NT2/D1 (cell line): Measurements from ENCODE around the gene FOXP1.

Source experiments
- DNase-seq: peaks from one replicate; pipeline ENCODE4 v3.0.0-alpha.2; 2011; ENCODE audit warnings: low read depth, low spot score
- H3K27me3 ChIP-seq: 2 replicates; pipeline ENCODE4 v1.6.0; 2011; ENCODE audit warnings: mild to moderate bottlenecking; ENCODE audit not compliant: insufficient read length, insufficient read depth
- H3K36me3 ChIP-seq: 2 replicates; pipeline ENCODE4 v1.6.1; 2011; ENCODE audit warnings: mild to moderate bottlenecking, low read length, mixed read lengths; ENCODE audit not compliant: insufficient read depth, insufficient read length
- H3K4me1 ChIP-seq: 2 replicates; pipeline ENCODE4 v1.5.1; 2011; ENCODE audit not compliant: insufficient read depth, insufficient read length
- H3K4me3 ChIP-seq: 2 replicates; pipeline ENCODE4 v1.5.1; 2011; ENCODE audit warnings: low read depth; ENCODE audit not compliant: insufficient read length
- H3K9ac ChIP-seq: 2 replicates; pipeline ENCODE4 v1.6.0; 2011; ENCODE audit warnings: low read depth; ENCODE audit not compliant: insufficient read length
- H3K9me3 ChIP-seq: 2 replicates; pipeline ENCODE4 v1.5.1; 2011; ENCODE audit warnings: mild to moderate bottlenecking, low read length; ENCODE audit not compliant: insufficient read depth
- SUZ12 ChIP-seq: IDR thresholded peaks from 2 replicates; pipeline ENCODE4 v1.6.1; 2011; ENCODE audit not compliant: insufficient read length, insufficient read depth; ENCODE audit errors: extremely low read depth
- YY1 ChIP-seq: IDR thresholded peaks from 2 replicates; pipeline ENCODE4 v1.6.1; 2011; ENCODE audit not compliant: insufficient read length, insufficient read depth
- ZNF274 ChIP-seq: IDR thresholded peaks from 2 replicates; pipeline ENCODE4 v1.6.1; 2011; ENCODE audit warnings: mild to moderate bottlenecking, low read depth, low read length

FOXP1 gene

DNA sequence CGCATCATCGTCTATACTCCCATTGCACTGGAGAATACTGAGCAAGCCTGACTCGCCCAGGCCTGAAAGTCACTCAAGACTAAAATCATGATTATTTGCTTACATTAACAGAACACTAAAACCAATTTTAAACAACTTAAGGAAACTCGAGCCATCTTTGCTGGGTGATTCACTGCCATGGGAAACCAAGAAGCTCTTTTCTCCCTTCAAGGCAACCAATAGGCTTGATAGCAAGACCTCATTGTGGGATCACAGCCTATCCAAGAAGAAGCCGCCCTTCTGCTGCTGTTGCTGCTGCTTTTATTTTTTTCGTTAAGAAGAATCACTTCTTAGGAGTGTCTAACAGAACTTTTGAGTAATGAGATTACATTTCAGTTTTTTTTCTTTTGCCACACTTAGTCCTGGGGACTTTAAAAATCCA lies 479.4 kb downstream of the FOXP1 start:
- Histone ChIP-seq H3K27me3 (no peaks in the 10 kb centered on the region), H3K9me3 (no peaks in the 10 kb centered on the region), H3K36me3 (peaks cover 6% of the 10 kb centered on the region), H3K4me1 (no peaks in the 10 kb centered on the region), H3K9ac (no peak overlapping the region), H3K4me3 (no peak overlapping the region)
- no peak for DNase-seq
- no peak for TF ChIP-seq YY1

GRCh38 chr3:71103430-71103921 lies 480.1 kb downstream of the FOXP1 start:
- no peaks in the 10 kb centered on the region for H3K27me3 ChIP-seq
- no peak for TF ChIP-seq SUZ12
- TF ChIP-seq ZNF274 = no peak
- no peak for TF ChIP-seq YY1
- no peaks in the 10 kb centered on the region for H3K4me1 ChIP-seq
- H3K36me3 ChIP-seq = peaks cover 6% of the 10 kb centered on the region
- no peak overlapping the region for H3K4me3 ChIP-seq
- no peak for DNase-seq
- no peaks in the 10 kb centered on the region for H3K9me3 ChIP-seq
- H3K9ac ChIP-seq = no peak overlapping the region

DNA sequence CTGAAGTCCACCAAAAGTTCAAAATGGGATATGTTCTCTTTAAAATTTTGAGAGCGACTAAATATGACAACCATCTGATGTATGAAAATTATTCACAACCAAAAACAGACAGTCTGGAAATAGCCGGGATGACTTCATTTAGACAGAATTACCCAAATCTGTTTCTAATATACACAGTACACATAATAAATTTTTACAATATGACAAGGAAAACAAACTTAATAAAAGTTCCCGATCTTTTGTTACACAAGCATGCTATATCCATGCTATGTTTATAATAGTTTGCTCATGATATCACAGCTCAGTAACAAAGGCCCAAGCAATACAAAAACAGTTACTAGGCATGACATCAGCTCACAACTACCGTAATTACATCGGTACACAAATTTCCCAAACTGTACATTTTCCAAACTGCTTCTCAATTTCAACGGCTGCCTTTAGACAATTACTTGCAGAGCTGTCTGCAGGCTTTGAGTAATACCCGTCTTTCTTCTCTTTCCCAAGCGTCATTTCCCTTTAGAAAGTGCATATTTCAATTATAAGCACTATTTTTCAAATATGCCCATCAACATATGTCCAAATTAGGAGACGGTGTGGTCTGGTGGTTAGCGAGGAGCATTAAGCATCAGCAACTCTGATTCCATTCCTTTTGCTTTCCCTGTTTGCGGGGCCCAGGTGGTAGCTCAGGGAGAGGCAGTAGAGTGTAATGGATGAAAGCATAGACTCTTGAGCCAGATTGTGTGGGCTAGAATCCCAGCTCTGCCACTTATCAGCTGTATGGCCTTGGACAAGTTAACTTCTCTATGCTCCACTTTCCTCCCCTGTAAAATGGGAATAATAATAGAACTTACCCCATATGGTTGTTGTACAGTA lies 481.2 kb downstream of the FOXP1 start:
- H3K27me3 ChIP-seq = no peaks in the 10 kb centered on the region
- peaks cover 6% of the 10 kb centered on the region for H3K36me3 ChIP-seq
- no peaks in the 10 kb centered on the region for H3K9me3 ChIP-seq
- TF ChIP-seq SUZ12 (no peak), ZNF274 (no peak), YY1 (no peak)
- no peak overlapping the region for H3K4me3 ChIP-seq
- H3K9ac ChIP-seq = no peak overlapping the region
- no peak for DNase-seq
- no peaks in the 10 kb centered on the region for H3K4me1 ChIP-seq

DNA sequence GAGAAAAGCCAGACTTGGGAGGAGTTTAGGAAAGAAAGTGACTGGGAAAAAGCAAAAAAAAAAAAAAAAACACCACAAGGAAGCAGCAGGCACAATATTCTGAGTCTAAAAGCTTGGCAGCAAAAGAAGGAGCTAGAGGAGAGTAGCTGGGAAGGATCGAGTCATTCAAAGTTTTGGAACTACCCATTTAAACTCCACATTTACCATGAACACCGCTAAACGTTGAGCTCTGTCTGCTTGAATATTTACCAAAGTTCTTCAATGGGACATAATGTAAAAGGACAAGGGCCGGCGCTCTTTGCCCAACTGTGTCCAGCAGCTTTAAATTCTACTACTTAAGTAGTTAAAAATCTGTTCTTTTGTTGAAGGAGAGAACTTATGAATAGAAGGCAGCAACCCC lies 481.9 kb downstream of the FOXP1 start:
- H3K4me1 ChIP-seq = no peaks in the 10 kb centered on the region
- TF ChIP-seq YY1 (no peak), ZNF274 (no peak), SUZ12 (no peak)
- H3K27me3 ChIP-seq = no peaks in the 10 kb centered on the region
- H3K36me3 ChIP-seq = peaks cover 3% of the 10 kb centered on the region
- no peak overlapping the region for H3K4me3 ChIP-seq
- no peak for DNase-seq
- no peaks in the 10 kb centered on the region for H3K9me3 ChIP-seq
- H3K9ac ChIP-seq = no peak overlapping the region

GRCh38 chr3:71101014-71101413 lies 482.5 kb downstream of the FOXP1 start:
- Histone ChIP-seq H3K9ac (no peak overlapping the region), H3K4me3 (no peak overlapping the region)

DNA sequence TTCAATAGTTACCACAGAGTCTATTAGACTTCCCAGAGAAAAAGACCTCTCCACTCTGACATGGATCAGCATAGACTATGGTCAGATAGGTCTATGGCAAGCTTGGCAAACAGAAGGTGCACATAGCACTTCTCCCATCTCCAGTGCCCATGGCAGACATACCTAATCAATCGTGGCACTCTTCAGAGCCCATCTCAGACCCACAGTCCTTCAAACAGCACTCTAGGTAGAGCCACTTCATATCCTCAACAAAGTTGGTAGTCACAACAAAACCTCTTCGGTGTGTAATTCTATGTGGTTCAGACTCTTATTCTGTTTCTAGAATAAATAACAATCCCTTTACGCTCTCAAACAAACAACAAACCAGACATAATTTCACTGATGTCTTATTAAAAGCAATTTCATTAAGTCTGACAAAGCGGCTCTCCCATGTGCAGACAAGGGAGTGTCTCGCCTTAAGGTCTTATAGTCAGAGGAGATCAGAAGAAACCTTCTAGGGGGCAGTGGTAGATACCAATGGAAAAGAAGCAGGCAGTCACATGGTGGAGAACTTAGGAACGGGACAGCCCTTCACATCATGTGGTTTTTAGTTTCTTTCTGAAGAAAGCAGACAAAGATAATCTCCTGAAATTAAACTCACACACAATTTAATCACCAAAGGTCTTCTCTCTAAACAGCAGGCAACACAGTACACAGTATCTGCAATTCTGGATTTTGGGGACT lies 483.4 kb downstream of the FOXP1 start:
- Histone ChIP-seq H3K4me1 (no peaks in the 10 kb centered on the region), H3K36me3 (peaks cover 5% of the 10 kb centered on the region), H3K9ac (no peak overlapping the region), H3K9me3 (no peaks in the 10 kb centered on the region), H3K4me3 (no peak overlapping the region), H3K27me3 (no peaks in the 10 kb centered on the region)
- DNase-seq = no peak
- TF ChIP-seq YY1 (no peak), SUZ12 (no peak), ZNF274 (no peak)

More at GRCh38 chr3:71101014-71101413, 482.5 kb downstream of the FOXP1 start:
- no peak for DNase-seq
- Histone ChIP-seq H3K9me3 (no peaks in the 10 kb centered on the region), H3K27me3 (no peaks in the 10 kb centered on the region), H3K4me1 (no peaks in the 10 kb centered on the region), H3K36me3 (peaks cover 3% of the 10 kb centered on the region)
- TF ChIP-seq ZNF274 = no peak
- no peak for TF ChIP-seq SUZ12
- TF ChIP-seq YY1 = no peak

- Histone ChIP-seq H3K4me3 (no peak overlapping the region), H3K9me3 (no peaks in the 10 kb centered on the region), H3K4me1 (no peaks in the 10 kb centered on the region), H3K36me3 (peaks cover 6% of the 10 kb centered on the region), H3K27me3 (no peaks in the 10 kb centered on the region), H3K9ac (no peak overlapping the region)
- TF ChIP-seq ZNF274 = no peak
- TF ChIP-seq SUZ12 = no peak
- DNase-seq = no peak
Observed at GRCh38 chr3:71097557-71097956, 486.0 kb downstream of the FOXP1 start.
